Gastroesophageal sphincter (tissue), 4 donors: ENCODE measurements around the gene CAMKMT. TPM values are rescaled to one million over a fixed set of nuclear protein-coding genes. Genes with fewer than 3 reads are reported as not detected.

Experiments
- ATAC-seq: fragments of 150-250 bp; one replicate; pipeline ENCODE4 v1.9.1; 2016; ENCODE audit warnings: mild to moderate bottlenecking, moderate library complexity
- H3K27ac ChIP-seq, 4 donors: fragments of 200-600 bp; sonication (generic) in 3 of 4; 1 replicate in 3 of 4; 2 replicates in 1 of 4; pipeline ENCODE4 v1.5.1; 2016 to 2019
- H3K27me3 ChIP-seq: fragments of 200-600 bp; sonication (generic); one replicate; pipeline ENCODE4 v1.5.1; 2019
- H3K36me3 ChIP-seq, 2 donors: fragments of 200-600 bp; sonication (generic); one replicate each; pipeline ENCODE4 v1.5.1; 2019; ENCODE audit warnings: control low read depth in 1 of 2
- H3K4me1 ChIP-seq, 3 donors: fragments of 200-600 bp; sonication (generic); 1 replicate in 2 of 3; 2 replicates in 1 of 3; pipeline ENCODE4 v1.5.1; 2016 to 2019; ENCODE audit warnings: control low read depth in 2 of 3
- H3K4me3 ChIP-seq, 2 donors: fragments of 200-600 bp; sonication (generic); one replicate each; pipeline ENCODE4 v1.5.1; 2019; ENCODE audit warnings: mild to moderate bottlenecking in 1 of 2, moderate library complexity in 1 of 2
- H3K9me3 ChIP-seq, 3 donors: fragments of 200-600 bp; sonication (generic); one replicate each; pipeline ENCODE4 v1.5.1; 2017 to 2019; ENCODE audit warnings: control low read depth in 2 of 3
- CTCF ChIP-seq, 4 experiments: fragments of 200-600 bp in 2 of 4; fragments of 450-650 bp in 2 of 4; sonication (generic) in 1 of 4; IDR thresholded peaks; one replicate each; pipeline ENCODE4 v1.5.1; 2017 to 2019; ENCODE audit warnings: antibody characterized with exemption in 4 of 4, mild to moderate bottlenecking in 2 of 4, moderate library complexity in 2 of 4
- EP300 ChIP-seq: sonication (generic); formaldehyde crosslinking; IDR thresholded peaks from one replicate; pipeline ENCODE4 v1.6.1; 2017; ENCODE audit warnings: antibody characterized with exemption, mild to moderate bottlenecking
- POLR2A ChIP-seq, 2 donors: fragments of 450-650 bp; IDR thresholded peaks; one replicate each; pipeline ENCODE4 v1.6.1; 2017; ENCODE audit warnings: antibody characterized with exemption in 2 of 2, mild to moderate bottlenecking in 2 of 2, moderate library complexity in 1 of 2
- POLR2AphosphoS5 ChIP-seq: sonication (generic); formaldehyde crosslinking; IDR thresholded peaks from one replicate; pipeline ENCODE4 v1.6.1; 2017; ENCODE audit warnings: antibody characterized with exemption
- WGBS, 2 donors: methylation state at CpG; one replicate each; pipeline ENCODE4 v1.1.5; 2018; ENCODE audit warnings: low coverage in 1 of 2; 5-methylcytosine and 5-hydroxymethylcytosine counted together
- total RNA-seq, 4 donors: library from RNA; depleted of rRNA; stranded (reverse); fragments of >200 nt; gene quantifications; one replicate each; pipeline ENCODE4 v1.1.0, GENCODE V29; 2016

Gene CAMKMT
- total RNA-seq, 4 donors from 2014 or later: 4.2 to 19.5 (median 11.0) TPM

DNA sequence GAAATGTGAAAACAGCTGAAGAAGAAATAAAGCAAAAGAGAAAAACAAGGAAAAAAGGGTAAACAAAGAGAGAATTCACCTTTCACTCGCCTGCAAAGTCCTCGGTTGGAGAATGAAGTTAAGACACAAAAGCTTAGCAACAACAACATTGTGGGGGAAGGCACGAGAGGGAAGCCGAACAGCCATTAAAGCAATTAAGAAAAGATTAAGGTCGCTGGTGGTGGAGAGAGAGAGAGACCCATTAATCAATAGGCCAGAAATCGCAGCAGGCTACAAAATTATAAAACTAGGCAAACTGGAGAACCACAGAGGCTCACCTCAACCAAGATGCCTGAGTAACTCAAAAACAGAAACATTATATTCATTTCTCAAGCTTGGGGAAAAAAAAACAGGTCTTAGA, 459.8 kb downstream of the CAMKMT start:
- Histone ChIP-seq H3K4me3 (no peak overlapping the region), H3K27me3 (peaks cover 29% of the 10 kb centered on the region), H3K36me3 (no peaks in the 10 kb centered on the region), H3K4me1 (no peaks in the 10 kb centered on the region), H3K27ac (no peak overlapping the region), H3K9me3 (no peaks in the 10 kb centered on the region)
- 26 to 50% methylated on average over 6 of the region's 6 CpGs for WGBS, 2 donors
- no peak for ATAC-seq
- TF ChIP-seq CTCF (IDR thresholded peaks at IDR 0.05) (no peak), POLR2AphosphoS5 (no peak), EP300 (no peak), POLR2A (IDR thresholded peaks at IDR 0.05) (no peak)

GRCh38 chr2:44822174-44822573, 460.4 kb downstream of the CAMKMT start:
- Histone ChIP-seq H3K4me3 (no peak overlapping the region), H3K36me3 (no peaks in the 10 kb centered on the region), H3K9me3 (no peaks in the 10 kb centered on the region), H3K27me3 (peaks cover 26% of the 10 kb centered on the region), H3K4me1 (no peaks in the 10 kb centered on the region), H3K27ac (no peak overlapping the region)
- no peak for ATAC-seq
- 60 to 62% methylated on average over 3 to 4 of the region's 6 CpGs for WGBS, 2 donors
- TF ChIP-seq CTCF (IDR thresholded peaks at IDR 0.05) (no peak), POLR2AphosphoS5 (no peak), EP300 (no peak), POLR2A (IDR thresholded peaks at IDR 0.05) (no peak)

Other genes with a start within 250 kb of the CAMKMT start
- gene PPM1B, start 193.1 kb upstream of the CAMKMT start, total RNA-seq: 100 to 1,000 TPM in 1 of 4 donors, 10 to 100 TPM in 3; 62.9 to 125 (median 81.3) TPM
- gene SLC3A1, start 86.5 kb upstream of the CAMKMT start, total RNA-seq: under 1 TPM in 1 of 4 donors, not detected in 3; 0.13 TPM
- gene PREPL, start 453 bp upstream of the CAMKMT start, total RNA-seq: 10 to 100 TPM; 38.4 to 63.7 (median 44.3) TPM